PC-3 (cell line): ENCODE data around the gene DTNB. TPM values are rescaled to one million over a fixed set of nuclear protein-coding genes. Genes with fewer than 3 reads are reported as not detected.

Experiments
- ATAC-seq: fragments of 200-7000 bp; cut with Tn5 transposase; 2 replicates; pipeline ENCODE4 v1.9.1; 2020; ENCODE audit warnings: mild to moderate bottlenecking, moderate library complexity
- BruUV-seq: library from RNA; stranded (reverse); fragments of 400-500 nt; replicated peaks from 2 replicates; lab custom pipeline; 2021; lab: Mats Ljungman, UMichigan
- CTCF ChIA-PET: fragments of 300-600 bp; sonication (Branson Sonifier 250); formaldehyde crosslinking; loops from one replicate; lab custom pipeline; 2022; ENCODE audit warnings: antibody characterized with exemption; lab: Charles Lee
- POLR2A ChIA-PET: fragments of 300-600 bp; sonication (Branson Sonifier 250); formaldehyde crosslinking; loops from one replicate; lab custom pipeline; 2022; ENCODE audit warnings: antibody characterized with exemption; ENCODE audit not compliant: unreplicated experiment; lab: Charles Lee
- DNase-seq: peaks from one replicate; pipeline ENCODE4 v3.0.0-alpha.2; 2015
- H2AFZ ChIP-seq: fragments of 300-600 bp; sonication (generic); 2 replicates; pipeline ENCODE4 v1.6.0; 2016; ENCODE audit warnings: antibody characterized with exemption, low read length
- H3F3A ChIP-seq: fragments of 300-600 bp; sonication (generic); one replicate; pipeline ENCODE4 v1.6.0; 2017; ENCODE audit warnings: antibody characterized with exemption, low read length, control low read depth, mild to moderate bottlenecking; ENCODE audit not compliant: unreplicated experiment
- H3K27ac ChIP-seq: fragments of 300-600 bp; sonication (generic); 2 replicates; pipeline ENCODE4 v1.5.1; 2016; ENCODE audit warnings: mild to moderate bottlenecking, low read length
- H3K27me3 ChIP-seq: fragments of 300-600 bp; sonication (generic); 2 replicates; pipeline ENCODE4 v1.6.1; 2016; ENCODE audit warnings: low read length, mixed read lengths
- H3K36me3 ChIP-seq: fragments of 300-600 bp; sonication (generic); 2 replicates; pipeline ENCODE4 v1.6.1; 2016; ENCODE audit warnings: low read depth, mixed run types, low read length, mixed read lengths
- H3K4me1 ChIP-seq: fragments of 300-600 bp; sonication (generic); 2 replicates; pipeline ENCODE4 v1.5.1; 2016; ENCODE audit warnings: low read length; ENCODE audit not compliant: insufficient read depth
- H3K4me2 ChIP-seq: fragments of 300-600 bp; sonication (generic); 2 replicates; pipeline ENCODE4 v1.6.0; 2016; ENCODE audit warnings: low read length
- H3K4me3 ChIP-seq: fragments of 300-600 bp; sonication (generic); 2 replicates; pipeline ENCODE4 v1.5.1; 2016; ENCODE audit warnings: mild to moderate bottlenecking, low read length, mixed read lengths
- H3K79me2 ChIP-seq: fragments of 300-600 bp; sonication (generic); 2 replicates; pipeline ENCODE4 v1.6.1; 2017; ENCODE audit warnings: low read length, mixed read lengths
- H3K9ac ChIP-seq: fragments of 300-600 bp; sonication (generic); 2 replicates; pipeline ENCODE4 v1.6.0; 2016; ENCODE audit warnings: mild to moderate bottlenecking, low read length
- H3K9me2 ChIP-seq: fragments of 300-600 bp; sonication (generic); replicated peaks from 2 replicates; pipeline ENCODE4 v1.6.1; 2016; ENCODE audit warnings: mixed run types, low read length, mixed read lengths
- H3K9me3 ChIP-seq: fragments of 300-600 bp; sonication (generic); 2 replicates; pipeline ENCODE4 v1.6.1; 2016; ENCODE audit warnings: low read length, mixed read lengths
- H4K20me1 ChIP-seq: fragments of 300-600 bp; sonication (generic); 2 replicates; pipeline ENCODE4 v1.6.1; 2016; ENCODE audit warnings: low read length, mixed read lengths
- CTCF ChIP-seq: fragments of 300-600 bp; sonication (generic); conservative IDR thresholded peaks from 2 replicates; pipeline ENCODE4 v1.5.1; 2017; ENCODE audit warnings: antibody characterized with exemption, low read depth, mild to moderate bottlenecking, low read length
- EZH2 ChIP-seq: fragments of 300-600 bp; sonication (generic); IDR thresholded peaks from one replicate; pipeline ENCODE4 v1.6.1; 2017; ENCODE audit warnings: antibody characterized with exemption, mild to moderate bottlenecking, low read length; ENCODE audit not compliant: unreplicated experiment
- EZH2phosphoT487 ChIP-seq: fragments of 300-600 bp; sonication (generic); IDR thresholded peaks from 2 replicates; pipeline ENCODE4 v1.6.1; 2018; ENCODE audit warnings: mild to moderate bottlenecking, antibody characterized with exemption, low read length, borderline replicate concordance
- intact Hi-C: fragments of 100-400 bp; cut with micrococcal nuclease; formaldehyde crosslinking; loops from 2 replicates; pipeline ENCODE4 v1.9.0; 2023
- total RNA-seq: library from RNA; depleted of rRNA; stranded (reverse); fragments of >200 nt; gene quantifications from 2 replicates; pipeline ENCODE4 v1.2.3, GENCODE V29; 2014

DTNB gene
- total RNA-seq, 1 experiment from 2014 or later: 23.1 TPM

DNA sequence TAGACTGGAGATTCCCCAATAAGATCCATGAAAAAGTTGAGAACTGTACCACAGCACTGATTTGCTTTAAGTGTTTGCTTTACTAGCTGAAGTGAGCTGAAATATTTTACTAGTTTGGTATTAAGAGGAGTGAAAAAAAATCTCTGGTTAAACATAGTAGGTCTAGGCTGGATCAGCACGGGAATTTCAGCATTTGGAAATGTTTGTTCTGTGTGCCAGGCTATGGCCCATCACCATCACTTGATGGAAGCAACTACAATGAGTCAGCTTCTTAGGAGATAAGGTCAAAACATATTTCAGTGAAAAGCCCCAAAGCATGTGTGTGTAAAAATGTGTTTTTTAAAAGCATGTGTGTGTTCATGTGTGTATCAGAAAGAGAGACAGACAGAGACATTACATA lies 200.2 kb downstream of the DTNB start:
- Histone ChIP-seq H3K4me2 (no peak overlapping the region), H3F3A (no peaks in the 10 kb centered on the region), H3K27ac (no peak overlapping the region), H4K20me1 (no peaks in the 10 kb centered on the region), H3K36me3 (0 out of 2 replicates have a peak, but pooled peaks cover 6% of the 10 kb centered on the region), H3K27me3 (no peaks in the 10 kb centered on the region), H2AFZ (no peak overlapping the region), H3K9me3 (no peaks in the 10 kb centered on the region), H3K4me3 (no peak overlapping the region), H3K4me1 (no peaks in the 10 kb centered on the region), H3K9me2 (no peaks in the 10 kb centered on the region), H3K79me2 (no peaks in the 10 kb centered on the region), H3K9ac (no peak overlapping the region)
- CTCF ChIA-PET: no interaction called here
- ATAC-seq (no peak), DNase-seq (no peak)
- BruUV-seq: no TSS peak
- TF ChIP-seq CTCF: no peak
- TF ChIP-seq EZH2phosphoT487: no peak
- no peak for TF ChIP-seq EZH2
- intact Hi-C loops: no loop called here
- POLR2A ChIA-PET: no interaction called here

GRCh38 chr2:25470806-25471205 lies 202.6 kb downstream of the DTNB start:
- intact Hi-C loops: no loop called here
- 0 out of 2 replicates have a peak, but pooled peaks cover 5% of the 10 kb centered on the region for H3K36me3 ChIP-seq
- no peak overlapping the region for H3K4me3 ChIP-seq
- H4K20me1 ChIP-seq: no peaks in the 10 kb centered on the region
- no peaks in the 10 kb centered on the region for H3K4me1 ChIP-seq
- ChIA-PET CTCF (no interaction called here), POLR2A (no interaction called here)
- ATAC-seq (no peak), DNase-seq (no peak)
- no peak overlapping the region for H3K4me2 ChIP-seq
- no peaks in the 10 kb centered on the region for H3K79me2 ChIP-seq
- H3K9me3 ChIP-seq: no peaks in the 10 kb centered on the region
- no peak overlapping the region for H2AFZ ChIP-seq
- H3K27me3 ChIP-seq: no peaks in the 10 kb centered on the region
- H3K9me2 ChIP-seq: no peaks in the 10 kb centered on the region
- TF ChIP-seq CTCF: no peak
- no peak for TF ChIP-seq EZH2
- no peak for TF ChIP-seq EZH2phosphoT487
- no peaks in the 10 kb centered on the region for H3F3A ChIP-seq
- no TSS peak for BruUV-seq
- H3K9ac ChIP-seq: no peak overlapping the region
- H3K27ac ChIP-seq: no peak overlapping the region

- intact Hi-C loops: no loop called here
- BruUV-seq: no TSS peak
These were observed 205.6 kb downstream of the DTNB start for GRCh38 chr2:25467743-25468142.

More at GRCh38 chr2:25467743-25468142, 205.6 kb downstream of the DTNB start:
- Histone ChIP-seq H3K36me3 (no peaks in the 10 kb centered on the region), H3K4me3 (no peak overlapping the region), H3K27ac (no peak overlapping the region), H3K9me3 (no peaks in the 10 kb centered on the region), H3F3A (no peaks in the 10 kb centered on the region), H3K4me1 (no peaks in the 10 kb centered on the region), H3K27me3 (no peaks in the 10 kb centered on the region), H3K4me2 (no peak overlapping the region), H2AFZ (no peak overlapping the region), H4K20me1 (no peaks in the 10 kb centered on the region), H3K9ac (no peak overlapping the region), H3K9me2 (no peaks in the 10 kb centered on the region), H3K79me2 (no peaks in the 10 kb centered on the region)
- TF ChIP-seq EZH2phosphoT487: no peak
- no peak for TF ChIP-seq EZH2
- TF ChIP-seq CTCF: no peak
- DNase-seq (no peak), ATAC-seq (no peak)
- CTCF ChIA-PET: no interaction called here
- POLR2A ChIA-PET: no interaction called here
